Activated effector memory CD4-positive, alpha-beta T cell treated with anti-CD3 and anti-CD28 coated beads, Interleukin-2, amount 50 U/mL, for 16 hours (primary cell): Measurements from ENCODE around the gene CMC2.

Experiments used
- DNase-seq: peaks from one replicate; pipeline ENCODE4 v3.0.0-alpha.2; 2020

CMC2 gene

GRCh38 chr16:80923356-80923755, 83.3 kb downstream of the CMC2 start:
- no peak for DNase-seq
